Measurements from ENCODE around the gene SDC4.

The SDC4 gene

DNA sequence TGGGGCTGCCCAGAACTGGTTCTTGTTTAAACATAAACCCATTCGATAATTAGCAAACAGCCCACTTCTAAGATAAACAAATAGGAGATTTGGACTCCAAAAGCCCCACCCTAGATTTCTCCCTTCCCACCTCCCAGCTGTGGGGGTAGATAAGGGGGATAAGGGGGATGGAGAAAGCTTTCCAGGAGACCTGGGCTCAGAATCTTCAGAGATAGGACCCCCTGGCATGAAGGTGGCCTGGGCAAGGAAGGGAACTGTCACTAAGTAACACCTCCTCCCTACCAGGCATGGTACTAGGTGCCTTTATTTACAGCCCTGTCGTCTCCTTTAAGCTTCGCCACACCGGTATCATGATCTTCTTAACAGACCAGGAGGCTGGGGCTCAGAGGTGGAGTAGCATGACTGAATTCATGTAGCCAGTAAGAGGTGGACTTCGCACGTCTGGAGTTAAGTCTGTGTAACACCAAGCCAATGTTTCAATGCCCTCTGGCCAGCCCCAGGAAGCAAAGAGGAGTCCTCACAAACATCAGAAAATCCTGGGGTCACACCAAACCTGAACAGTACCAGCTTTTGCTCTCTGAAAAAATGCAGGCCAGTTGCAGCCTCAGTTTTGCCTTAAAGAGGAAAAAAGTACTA is 4.6 kb downstream of the SDC4 start:
- peak overlapping the region; percentile 85 for H3K4me3 ChIP-seq (ENCODE audit: low read depth, low read length)
- DNase-seq (ENCODE audit: low read depth) = peak; percentile 50
- TF ChIP-seq, protein P1, sequence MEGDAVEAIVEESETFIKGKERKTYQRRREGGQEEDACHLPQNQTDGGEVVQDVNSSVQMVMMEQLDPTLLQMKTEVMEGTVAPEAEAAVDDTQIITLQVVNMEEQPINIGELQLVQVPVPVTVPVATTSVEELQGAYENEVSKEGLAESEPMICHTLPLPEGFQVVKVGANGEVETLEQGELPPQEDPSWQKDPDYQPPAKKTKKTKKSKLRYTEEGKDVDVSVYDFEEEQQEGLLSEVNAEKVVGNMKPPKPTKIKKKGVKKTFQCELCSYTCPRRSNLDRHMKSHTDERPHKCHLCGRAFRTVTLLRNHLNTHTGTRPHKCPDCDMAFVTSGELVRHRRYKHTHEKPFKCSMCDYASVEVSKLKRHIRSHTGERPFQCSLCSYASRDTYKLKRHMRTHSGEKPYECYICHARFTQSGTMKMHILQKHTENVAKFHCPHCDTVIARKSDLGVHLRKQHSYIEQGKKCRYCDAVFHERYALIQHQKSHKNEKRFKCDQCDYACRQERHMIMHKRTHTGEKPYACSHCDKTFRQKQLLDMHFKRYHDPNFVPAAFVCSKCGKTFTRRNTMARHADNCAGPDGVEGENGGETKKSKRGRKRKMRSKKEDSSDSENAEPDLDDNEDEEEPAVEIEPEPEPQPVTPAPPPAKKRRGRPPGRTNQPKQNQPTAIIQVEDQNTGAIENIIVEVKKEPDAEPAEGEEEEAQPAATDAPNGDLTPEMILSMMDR (conservative IDR thresholded peaks at IDR 0.05; ENCODE audit: low read depth, low read length) = no peak

DNA sequence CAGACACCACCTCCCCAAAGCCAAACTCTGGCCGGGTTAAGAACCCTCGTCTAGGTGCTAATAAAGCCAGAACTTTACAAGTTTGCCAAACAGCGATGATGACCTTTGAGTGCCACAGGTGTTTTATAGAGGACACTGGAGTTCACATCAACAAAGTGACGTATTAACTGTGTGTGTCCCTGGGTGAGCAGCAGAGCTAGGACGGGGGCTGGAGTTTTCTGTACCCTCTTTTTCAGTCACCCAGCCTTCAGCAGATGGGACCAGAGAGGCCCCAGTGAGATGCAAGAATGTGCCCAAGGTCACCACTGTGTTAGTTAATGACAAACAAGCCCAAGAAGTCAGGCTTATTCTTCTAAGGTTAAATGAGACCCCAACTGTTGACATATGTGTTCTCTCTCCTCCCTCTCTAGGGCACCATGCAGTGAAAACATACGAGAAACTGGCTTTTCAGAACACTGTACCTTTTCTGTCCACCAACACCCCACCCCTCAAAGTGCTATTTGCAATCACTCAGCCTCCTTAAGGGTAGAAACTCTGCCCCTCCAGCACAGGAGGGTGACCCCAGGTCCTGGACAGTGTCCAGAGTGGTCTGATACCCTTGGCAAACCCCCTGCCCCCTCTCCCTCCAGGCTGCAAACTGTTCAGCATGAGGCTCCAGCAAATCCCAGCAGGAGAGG is 5.2 kb downstream of the SDC4 start:
- no peak for DNase-seq (ENCODE audit: low read depth)
- no peak overlapping the region for H3K4me3 ChIP-seq (ENCODE audit: low read depth, low read length)
- TF ChIP-seq, protein P1 (conservative IDR thresholded peaks at IDR 0.05; ENCODE audit: low read depth, low read length) = no peak

DNA sequence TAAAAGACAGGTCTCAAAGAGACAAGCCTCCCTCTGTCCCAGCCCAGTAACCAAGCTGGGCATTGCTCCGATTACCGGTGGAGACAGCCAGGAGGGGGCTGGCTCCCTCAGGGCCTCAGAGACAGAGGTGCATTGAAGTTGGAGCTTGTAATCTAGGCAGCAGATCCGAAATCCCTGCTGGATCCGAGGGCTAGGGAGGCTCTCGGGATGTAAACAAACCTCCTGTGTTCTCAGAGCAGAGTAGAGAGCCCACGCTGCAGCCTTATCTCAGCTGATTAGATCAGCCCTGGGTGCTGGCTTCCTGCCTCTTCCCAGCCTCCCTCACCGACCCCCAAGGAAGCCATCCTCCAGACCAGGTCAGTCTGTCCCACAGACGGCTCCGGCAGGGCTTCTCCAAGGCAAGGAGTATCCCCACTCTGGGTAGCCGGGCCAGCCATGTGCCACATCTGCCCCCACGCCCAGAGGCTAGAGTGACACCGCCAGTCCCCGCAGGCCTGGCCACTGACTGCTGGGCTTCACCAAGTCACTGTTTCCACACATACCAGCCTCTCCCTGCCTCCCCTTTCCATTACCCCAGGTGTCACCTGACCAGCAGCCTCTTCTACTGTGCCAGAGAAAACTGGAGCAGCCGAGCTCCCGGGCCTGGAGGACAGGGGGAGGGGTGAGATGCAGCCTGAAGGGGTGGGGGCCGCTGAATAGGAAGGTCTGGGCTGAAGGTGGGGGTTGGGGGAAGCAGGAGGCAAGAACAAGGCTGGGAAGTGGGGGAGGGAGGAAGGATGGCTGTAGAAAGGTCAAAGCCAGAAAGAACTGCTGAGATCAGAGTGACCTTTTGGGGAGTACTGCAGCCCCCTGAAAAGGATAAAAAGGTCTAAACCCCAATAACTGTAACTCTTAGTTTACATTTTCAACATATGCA is 6.0 kb downstream of the SDC4 start:
- peak overlapping the region; percentile 19 for H3K4me3 ChIP-seq (ENCODE audit: low read depth, low read length)
- DNase-seq (ENCODE audit: low read depth) = peak; percentile 73
- TF ChIP-seq, protein P1 (conservative IDR thresholded peaks at IDR 0.05; ENCODE audit: low read depth, low read length) = no peak

DNA sequence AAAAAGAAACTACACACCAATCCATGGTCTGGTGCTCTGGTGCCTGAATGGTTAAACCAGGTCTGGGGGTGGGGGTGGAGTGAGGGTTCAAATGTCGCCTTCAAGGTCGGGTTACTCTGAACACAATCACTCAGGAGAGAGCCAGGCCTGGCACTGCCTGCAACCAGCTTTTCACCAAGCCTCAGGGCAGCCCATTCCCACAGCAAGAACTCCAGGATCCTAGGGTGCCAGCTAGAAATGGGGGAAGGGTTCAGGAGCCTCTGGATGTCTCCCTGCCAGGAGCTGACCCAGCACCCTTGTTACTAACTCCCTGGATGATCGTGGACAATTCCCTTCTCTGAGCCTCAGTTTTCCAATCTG is 6.7 kb downstream of the SDC4 start:
- no peak for DNase-seq (ENCODE audit: low read depth)
- TF ChIP-seq, protein P1 (conservative IDR thresholded peaks at IDR 0.05; ENCODE audit: low read depth, low read length) = no peak
- H3K4me3 ChIP-seq (ENCODE audit: low read depth, low read length) = peak overlapping the region; percentile 19

DNA sequence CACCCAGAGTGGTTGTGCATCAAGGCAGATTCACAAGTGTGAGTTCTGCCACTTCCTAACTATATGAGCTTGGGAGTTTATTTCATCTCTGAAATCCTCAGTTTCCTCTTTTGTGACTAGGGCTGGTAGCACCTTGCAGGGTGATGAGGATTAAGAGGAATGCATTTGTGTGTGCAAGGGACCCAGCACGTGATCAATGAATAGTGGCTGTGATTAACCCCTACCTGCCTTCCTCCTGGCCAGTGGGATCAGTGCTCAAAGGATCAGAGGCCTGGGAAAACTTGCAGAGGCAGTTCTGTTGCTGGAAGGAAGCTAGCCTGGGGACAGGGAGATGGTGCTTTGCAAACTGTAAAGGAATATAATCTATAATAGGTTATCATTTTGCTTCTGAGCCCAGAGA is 7.3 kb downstream of the SDC4 start:
- no peak overlapping the region for H3K4me3 ChIP-seq (ENCODE audit: low read depth, low read length)
- no peak for DNase-seq (ENCODE audit: low read depth)
- TF ChIP-seq, protein P1 (conservative IDR thresholded peaks at IDR 0.05; ENCODE audit: low read depth, low read length) = no peak

DNA sequence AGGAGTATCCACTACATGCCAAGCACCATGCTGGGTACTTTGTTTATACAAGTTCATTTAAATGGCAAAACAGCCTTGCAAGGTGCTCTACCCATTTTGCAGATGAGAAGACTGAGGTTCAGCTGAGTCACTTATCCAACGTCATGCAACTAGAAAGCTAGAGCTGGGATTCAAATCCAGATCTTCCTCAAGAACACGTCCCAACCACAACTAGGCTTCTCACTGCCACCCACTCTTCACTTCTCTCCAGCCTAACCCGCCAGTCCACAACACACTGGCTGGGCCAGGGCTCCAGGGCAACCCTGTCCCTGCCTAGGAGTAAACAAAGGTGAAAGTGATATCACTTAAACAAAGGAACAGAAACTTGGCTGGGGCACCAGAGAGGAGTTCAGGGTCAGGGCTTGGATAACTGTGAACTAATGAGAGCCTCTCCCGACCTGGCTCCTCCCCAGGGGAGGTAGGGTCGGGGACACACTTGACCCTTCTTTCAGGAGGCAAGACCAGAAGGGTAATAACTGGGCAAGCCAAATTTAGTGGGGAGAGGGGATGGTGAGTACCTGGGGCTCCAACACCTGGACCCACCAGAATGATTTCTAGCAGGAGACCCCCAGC is 7.9 kb downstream of the SDC4 start:
- H3K4me3 ChIP-seq (ENCODE audit: low read depth, low read length) = no peak overlapping the region
- no peak for DNase-seq (ENCODE audit: low read depth)
- TF ChIP-seq, protein P1 (conservative IDR thresholded peaks at IDR 0.05; ENCODE audit: low read depth, low read length) = no peak

Data from choroid plexus epithelial cell (primary cell).